ENCODE results near the gene ACAD10. TPM values are rescaled to one million over a fixed set of nuclear protein-coding genes. Genes with fewer than 3 reads are reported as not detected.

The ACAD10 gene
- total RNA-seq, 1 donor, result 18.1 TPM

DNA sequence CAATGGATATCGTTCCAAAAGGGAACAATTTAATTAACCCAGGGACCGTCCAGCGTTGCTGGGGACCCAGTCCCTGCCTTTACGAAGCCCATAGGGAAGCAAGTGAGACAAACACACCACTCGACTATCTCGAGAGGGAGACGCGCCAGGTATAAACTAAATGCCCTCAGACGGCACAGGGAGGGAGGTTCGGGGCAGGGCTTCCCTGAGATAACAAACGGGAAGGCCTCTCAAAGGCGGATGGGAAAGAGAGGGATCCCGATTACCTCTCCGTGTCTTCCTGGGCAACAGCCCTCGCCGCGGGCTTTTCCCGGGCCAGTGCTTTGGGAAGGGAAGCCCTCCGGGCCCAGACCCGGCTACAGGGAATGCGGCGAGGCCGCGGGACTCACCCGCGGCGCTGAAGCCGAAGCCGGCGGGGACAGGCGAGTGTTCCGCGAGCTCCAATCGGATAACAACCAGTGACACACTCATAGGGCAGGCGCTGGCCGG, 487 bp upstream of the ACAD10 start:
- H3K9me3 ChIP-seq (ENCODE audit: low read depth, low read length), result no peaks in the 10 kb centered on the region
- H2AFZ ChIP-seq (ENCODE audit: low read length), result peak overlapping the region; percentile 93
- peaks cover 24% of the 10 kb centered on the region for H3K4me1 ChIP-seq (ENCODE audit: insufficient read depth, low read length)
- H3K27me3 ChIP-seq (ENCODE audit: insufficient read depth, low read length), result no peaks in the 10 kb centered on the region
- TF ChIP-seq, protein P1, sequence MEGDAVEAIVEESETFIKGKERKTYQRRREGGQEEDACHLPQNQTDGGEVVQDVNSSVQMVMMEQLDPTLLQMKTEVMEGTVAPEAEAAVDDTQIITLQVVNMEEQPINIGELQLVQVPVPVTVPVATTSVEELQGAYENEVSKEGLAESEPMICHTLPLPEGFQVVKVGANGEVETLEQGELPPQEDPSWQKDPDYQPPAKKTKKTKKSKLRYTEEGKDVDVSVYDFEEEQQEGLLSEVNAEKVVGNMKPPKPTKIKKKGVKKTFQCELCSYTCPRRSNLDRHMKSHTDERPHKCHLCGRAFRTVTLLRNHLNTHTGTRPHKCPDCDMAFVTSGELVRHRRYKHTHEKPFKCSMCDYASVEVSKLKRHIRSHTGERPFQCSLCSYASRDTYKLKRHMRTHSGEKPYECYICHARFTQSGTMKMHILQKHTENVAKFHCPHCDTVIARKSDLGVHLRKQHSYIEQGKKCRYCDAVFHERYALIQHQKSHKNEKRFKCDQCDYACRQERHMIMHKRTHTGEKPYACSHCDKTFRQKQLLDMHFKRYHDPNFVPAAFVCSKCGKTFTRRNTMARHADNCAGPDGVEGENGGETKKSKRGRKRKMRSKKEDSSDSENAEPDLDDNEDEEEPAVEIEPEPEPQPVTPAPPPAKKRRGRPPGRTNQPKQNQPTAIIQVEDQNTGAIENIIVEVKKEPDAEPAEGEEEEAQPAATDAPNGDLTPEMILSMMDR (IDR thresholded peaks at IDR 0.05; ENCODE audit: extremely low read depth, low read depth, low read length), result no peak
- H3K79me2 ChIP-seq (ENCODE audit: insufficient read depth, low read length), result peaks cover 58% of the 10 kb centered on the region
- peak overlapping the region; percentile 100 for H3K4me2 ChIP-seq (ENCODE audit: insufficient read depth, low read length)
- DNase-seq (ENCODE audit: insufficient read length, low spot score, missing footprints), result no peak
- H4K20me1 ChIP-seq (ENCODE audit: insufficient read depth, low read length), result peaks cover 13% of the 10 kb centered on the region
- H3K4me3 ChIP-seq (ENCODE audit: insufficient read depth, low read length), result peak overlapping the region; percentile 95
- peak overlapping the region; percentile 87 for H3K27ac ChIP-seq (ENCODE audit: low read depth, low read length)
- peaks cover 24% of the 10 kb centered on the region for H3K36me3 ChIP-seq (ENCODE audit: insufficient read depth, low read length)

GRCh38 chr12:111686574-111687105, 787 bp downstream of the ACAD10 start:
- H3K27ac ChIP-seq (ENCODE audit: low read depth, low read length), result peak overlapping the region; percentile 87
- H3K4me1 ChIP-seq (ENCODE audit: insufficient read depth, low read length), result peaks cover 24% of the 10 kb centered on the region
- DNase-seq (ENCODE audit: insufficient read length, low spot score, missing footprints), result no peak
- peak overlapping the region; percentile 93 for H2AFZ ChIP-seq (ENCODE audit: low read length)
- H3K27me3 ChIP-seq (ENCODE audit: insufficient read depth, low read length), result no peaks in the 10 kb centered on the region
- H3K79me2 ChIP-seq (ENCODE audit: insufficient read depth, low read length), result peaks cover 54% of the 10 kb centered on the region
- H3K4me3 ChIP-seq (ENCODE audit: insufficient read depth, low read length), result peak overlapping the region; percentile 95
- H3K9me3 ChIP-seq (ENCODE audit: low read depth, low read length), result no peaks in the 10 kb centered on the region
- peaks cover 14% of the 10 kb centered on the region for H3K36me3 ChIP-seq (ENCODE audit: insufficient read depth, low read length)
- peak overlapping the region; percentile 100 for H3K4me2 ChIP-seq (ENCODE audit: insufficient read depth, low read length)
- peaks cover 13% of the 10 kb centered on the region for H4K20me1 ChIP-seq (ENCODE audit: insufficient read depth, low read length)
- TF ChIP-seq, protein P1 (IDR thresholded peaks at IDR 0.05; ENCODE audit: extremely low read depth, low read depth, low read length), result no peak

GRCh38 chr12:111687255-111687654, 1.4 kb downstream of the ACAD10 start:
- Histone ChIP-seq H3K79me2 (ENCODE audit: insufficient read depth, low read length) (peaks cover 49% of the 10 kb centered on the region), H4K20me1 (ENCODE audit: insufficient read depth, low read length) (peaks cover 13% of the 10 kb centered on the region), H3K9me3 (ENCODE audit: low read depth, low read length) (no peaks in the 10 kb centered on the region), H3K36me3 (ENCODE audit: insufficient read depth, low read length) (peaks cover 7% of the 10 kb centered on the region), H2AFZ (ENCODE audit: low read length) (no peak overlapping the region), H3K27ac (ENCODE audit: low read depth, low read length) (no peak overlapping the region), H3K4me3 (ENCODE audit: insufficient read depth, low read length) (no peak overlapping the region), H3K4me1 (ENCODE audit: insufficient read depth, low read length) (peaks cover 24% of the 10 kb centered on the region), H3K27me3 (ENCODE audit: insufficient read depth, low read length) (no peaks in the 10 kb centered on the region), H3K4me2 (ENCODE audit: insufficient read depth, low read length) (peak overlapping the region; percentile 100)
- DNase-seq (ENCODE audit: insufficient read length, low spot score, missing footprints), result no peak
- TF ChIP-seq, protein P1 (IDR thresholded peaks at IDR 0.05; ENCODE audit: extremely low read depth, low read depth, low read length), result peak; percentile 11

- Histone ChIP-seq H4K20me1 (ENCODE audit: insufficient read depth, low read length) (peaks cover 13% of the 10 kb centered on the region), H3K4me3 (ENCODE audit: insufficient read depth, low read length) (no peak overlapping the region), H3K27me3 (ENCODE audit: insufficient read depth, low read length) (no peaks in the 10 kb centered on the region), H2AFZ (ENCODE audit: low read length) (no peak overlapping the region), H3K4me2 (ENCODE audit: insufficient read depth, low read length) (no peak overlapping the region), H3K79me2 (ENCODE audit: insufficient read depth, low read length) (peaks cover 43% of the 10 kb centered on the region), H3K27ac (ENCODE audit: low read depth, low read length) (no peak overlapping the region), H3K9me3 (ENCODE audit: low read depth, low read length) (no peaks in the 10 kb centered on the region), H3K4me1 (ENCODE audit: insufficient read depth, low read length) (peaks cover 24% of the 10 kb centered on the region), H3K36me3 (ENCODE audit: insufficient read depth, low read length) (peaks cover under 1% of the 10 kb centered on the region)
- TF ChIP-seq, protein P1 (IDR thresholded peaks at IDR 0.05; ENCODE audit: extremely low read depth, low read depth, low read length), result no peak
- no peak for DNase-seq (ENCODE audit: insufficient read length, low spot score, missing footprints)
Observed at GRCh38 chr12:111687952-111688351, 2.1 kb downstream of the ACAD10 start.
